Measurements from ENCODE around the gene TMEM132D. TPM values are rescaled to one million over a fixed set of nuclear protein-coding genes. Genes with fewer than 3 reads are reported as not detected.
"Not testable (repeated sequence)": the region's sequence is repeated elsewhere in the genome, so short reads cannot be mapped to it uniquely, and the experiment has no call there.

Gene TMEM132D
- total RNA-seq, 1 donor from 2014 or later = not detected

GRCh38 chr12:129579879-129580278 is 323.9 kb downstream of the TMEM132D start:
- DNase-seq = no peak

GRCh38 chr12:129571901-129572494 is 331.8 kb downstream of the TMEM132D start:
- DNase-seq = no peak

GRCh38 chr12:129570796-129571400 is 332.9 kb downstream of the TMEM132D start:
- no peak for DNase-seq

GRCh38 chr12:129566800-129567199 is 337.0 kb downstream of the TMEM132D start:
- DNase-seq = no peak

GRCh38 chr12:129564768-129565167 is 339.1 kb downstream of the TMEM132D start:
- DNase-seq = no peak

- no peak for DNase-seq
These were observed 340.6 kb downstream of the TMEM132D start for GRCh38 chr12:129563266-129563665.

GRCh38 chr12:129561304-129561703 is 342.5 kb downstream of the TMEM132D start:
- no peak for DNase-seq

GRCh38 chr12:129559776-129560175 is 344.0 kb downstream of the TMEM132D start:
- DNase-seq = no peak

- no peak for DNase-seq
These were observed 345.8 kb downstream of the TMEM132D start for GRCh38 chr12:129558036-129558435.

GRCh38 chr12:129556082-129556481 is 347.7 kb downstream of the TMEM132D start:
- DNase-seq = no peak

- no peak for DNase-seq
These were observed 350.7 kb downstream of the TMEM132D start for GRCh38 chr12:129552996-129553750.

- no peak for DNase-seq
These were observed 352.4 kb downstream of the TMEM132D start for GRCh38 chr12:129551441-129551840.

GRCh38 chr12:129550353-129550752 is 353.5 kb downstream of the TMEM132D start:
- DNase-seq = no peak

GRCh38 chr12:129549656-129550055 is 354.2 kb downstream of the TMEM132D start:
- no peak for DNase-seq

- DNase-seq = not testable (repeated sequence)
These were observed 354.8 kb downstream of the TMEM132D start for GRCh38 chr12:129549020-129549419.

- no peak for DNase-seq
These were observed 359.1 kb downstream of the TMEM132D start for GRCh38 chr12:129544716-129545115.

- no peak for DNase-seq
These were observed 362.9 kb downstream of the TMEM132D start for GRCh38 chr12:129540954-129541353.

- no peak for DNase-seq
These were observed 363.6 kb downstream of the TMEM132D start for GRCh38 chr12:129540249-129540648.

- DNase-seq = not testable (repeated sequence)
These were observed 365.0 kb downstream of the TMEM132D start for GRCh38 chr12:129538724-129539335.

- DNase-seq = no peak
These were observed 365.7 kb downstream of the TMEM132D start for GRCh38 chr12:129538137-129538536.

- DNase-seq = no peak
These were observed 368.7 kb downstream of the TMEM132D start for GRCh38 chr12:129534966-129535750.

GRCh38 chr12:129532707-129533499 is 370.9 kb downstream of the TMEM132D start:
- no peak for DNase-seq
